ENCODE results near the gene TLCD4.

DNA sequence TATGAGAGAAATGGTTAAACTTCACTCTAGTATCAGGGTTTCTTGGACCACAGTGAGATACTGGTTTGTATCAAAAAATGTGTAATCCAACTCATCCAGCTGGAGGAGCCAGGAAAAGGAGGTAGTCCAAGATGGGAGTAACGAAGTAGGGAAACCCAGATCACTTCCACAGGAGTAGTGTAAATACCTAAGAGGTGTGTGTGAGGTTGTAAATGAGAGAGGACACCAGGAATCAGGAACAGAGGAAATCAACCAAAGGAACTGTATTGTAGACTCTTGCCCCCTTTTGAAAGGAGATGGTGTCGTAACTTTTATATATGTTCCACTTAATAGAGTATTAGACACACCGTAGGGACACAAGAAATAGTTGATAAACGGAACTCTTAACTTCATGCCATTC lies 19.7 kb upstream of the TLCD4 start:
- TF ChIP-seq, protein P1, sequence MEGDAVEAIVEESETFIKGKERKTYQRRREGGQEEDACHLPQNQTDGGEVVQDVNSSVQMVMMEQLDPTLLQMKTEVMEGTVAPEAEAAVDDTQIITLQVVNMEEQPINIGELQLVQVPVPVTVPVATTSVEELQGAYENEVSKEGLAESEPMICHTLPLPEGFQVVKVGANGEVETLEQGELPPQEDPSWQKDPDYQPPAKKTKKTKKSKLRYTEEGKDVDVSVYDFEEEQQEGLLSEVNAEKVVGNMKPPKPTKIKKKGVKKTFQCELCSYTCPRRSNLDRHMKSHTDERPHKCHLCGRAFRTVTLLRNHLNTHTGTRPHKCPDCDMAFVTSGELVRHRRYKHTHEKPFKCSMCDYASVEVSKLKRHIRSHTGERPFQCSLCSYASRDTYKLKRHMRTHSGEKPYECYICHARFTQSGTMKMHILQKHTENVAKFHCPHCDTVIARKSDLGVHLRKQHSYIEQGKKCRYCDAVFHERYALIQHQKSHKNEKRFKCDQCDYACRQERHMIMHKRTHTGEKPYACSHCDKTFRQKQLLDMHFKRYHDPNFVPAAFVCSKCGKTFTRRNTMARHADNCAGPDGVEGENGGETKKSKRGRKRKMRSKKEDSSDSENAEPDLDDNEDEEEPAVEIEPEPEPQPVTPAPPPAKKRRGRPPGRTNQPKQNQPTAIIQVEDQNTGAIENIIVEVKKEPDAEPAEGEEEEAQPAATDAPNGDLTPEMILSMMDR (IDR thresholded peaks at IDR 0.05), result no peak
- TF ChIP-seq POLR2A (IDR thresholded peaks at IDR 0.05), result no peak

Measured in esophagus squamous epithelium (tissue), 4 donors.